Activated naive CD8-positive, alpha-beta T cell treated with anti-CD3 and anti-CD28 coated beads, Interleukin-2, amount 10 ng/mL, durations not matched to agents 7 days and 5 days (primary cell): ENCODE measurements around the gene LHFPL2. TPM values are rescaled to one million over a fixed set of nuclear protein-coding genes. Genes with fewer than 3 reads are reported as not detected.

Experiments used
- ATAC-seq: fragments of 150-1000 bp; cut with Tn5 transposase; one replicate; pipeline ENCODE4 v1.10.0; 2021; ENCODE audit warnings: low read depth, moderate library complexity
- POLR2A ChIA-PET: fragments of 350-600 bp; sonication (Branson Sonifier 250); formaldehyde crosslinking; loops from one replicate; lab custom pipeline; 2021; ENCODE audit warnings: antibody characterized with exemption; lab: Charles Lee
- DNase-seq: peaks from one replicate; pipeline ENCODE4 v3.0.0; 2021
- H3K27ac Mint-ChIP-seq: one replicate; pipeline ENCODE4 v1.8.0; 2022; ENCODE audit warnings: mild to moderate bottlenecking, mixed read lengths
- H3K27me3 Mint-ChIP-seq: one replicate; pipeline ENCODE4 v1.8.0; 2022; ENCODE audit warnings: mild to moderate bottlenecking, moderate library complexity, mixed read lengths
- H3K36me3 Mint-ChIP-seq: one replicate; pipeline ENCODE4 v1.8.0; 2021; ENCODE audit warnings: mild to moderate bottlenecking, mixed read lengths
- H3K4me1 Mint-ChIP-seq: one replicate; pipeline ENCODE4 v1.8.0; 2021; ENCODE audit warnings: mixed read lengths
- H3K4me3 Mint-ChIP-seq: one replicate; pipeline ENCODE4 v1.8.0; 2022; ENCODE audit warnings: mild to moderate bottlenecking, moderate library complexity, mixed read lengths
- H3K9me3 Mint-ChIP-seq: one replicate; pipeline ENCODE4 v1.8.0; 2021; ENCODE audit warnings: mixed read lengths
- total RNA-seq, 2 experiments: library from RNA; stranded (reverse); gene quantifications; one replicate each; pipeline ENCODE4 v1.2.3, GENCODE V29; 2021

LHFPL2 gene
- total RNA-seq, 2 experiments from 2014 or later: 2.4 to 2.8 TPM

- Mint-ChIP-seq H3K27me3 (peaks cover 10% of the 10 kb centered on the region), H3K4me3 (no peak overlapping the region), H3K27ac (no peak overlapping the region), H3K4me1 (peaks cover 12% of the 10 kb centered on the region), H3K36me3 (no peaks in the 10 kb centered on the region), H3K9me3 (no peaks in the 10 kb centered on the region)
- ATAC-seq (no peak), DNase-seq (no peak)
- POLR2A ChIA-PET: no interaction called here
These were observed 97.7 kb downstream of the LHFPL2 start for GRCh38 chr5:78550891-78551290.

GRCh38 chr5:78549043-78549442 is 99.5 kb downstream of the LHFPL2 start:
- no peak for ATAC-seq
- peaks cover 3% of the 10 kb centered on the region for H3K27me3 Mint-ChIP-seq
- no peak overlapping the region for H3K27ac Mint-ChIP-seq
- DNase-seq: no peak
- no peaks in the 10 kb centered on the region for H3K9me3 Mint-ChIP-seq
- no peak overlapping the region for H3K4me3 Mint-ChIP-seq
- no peaks in the 10 kb centered on the region for H3K36me3 Mint-ChIP-seq
- POLR2A ChIA-PET: interaction anchor here (0.6 kb wide), 1 partner anchor 41 kb away, joined by 4 read pairs; no protein-coding TSS in a partner anchor
- peaks cover 12% of the 10 kb centered on the region for H3K4me1 Mint-ChIP-seq

- no peak for ATAC-seq
- no peak overlapping the region for H3K27ac Mint-ChIP-seq
- H3K4me1 Mint-ChIP-seq: peaks cover 9% of the 10 kb centered on the region
- no peak overlapping the region for H3K4me3 Mint-ChIP-seq
- no peaks in the 10 kb centered on the region for H3K36me3 Mint-ChIP-seq
- DNase-seq: no peak
- no peaks in the 10 kb centered on the region for H3K9me3 Mint-ChIP-seq
- POLR2A ChIA-PET: interaction anchor here (0.6 kb wide), 1 partner anchor 40 kb away, joined by 4 read pairs; no protein-coding TSS in a partner anchor
- H3K27me3 Mint-ChIP-seq: peaks cover 2% of the 10 kb centered on the region
These were observed 100.6 kb downstream of the LHFPL2 start for GRCh38 chr5:78547731-78548615.

- H3K4me3 Mint-ChIP-seq: no peak overlapping the region
- POLR2A ChIA-PET: no interaction called here
These were observed 101.4 kb downstream of the LHFPL2 start for GRCh38 chr5:78547183-78547582.

GRCh38 chr5:78546276-78546996 is 102.1 kb downstream of the LHFPL2 start:
- POLR2A ChIA-PET: no interaction called here
- Mint-ChIP-seq H3K9me3 (no peaks in the 10 kb centered on the region), H3K4me1 (peaks cover 6% of the 10 kb centered on the region), H3K36me3 (no peaks in the 10 kb centered on the region), H3K4me3 (no peak overlapping the region), H3K27ac (no peak overlapping the region), H3K27me3 (peaks cover 4% of the 10 kb centered on the region)
- DNase-seq (no peak), ATAC-seq (no peak)

More at GRCh38 chr5:78547183-78547582, 101.4 kb downstream of the LHFPL2 start:
- Mint-ChIP-seq H3K36me3 (no peaks in the 10 kb centered on the region), H3K27ac (no peak overlapping the region), H3K4me1 (peaks cover 6% of the 10 kb centered on the region), H3K27me3 (peaks cover 4% of the 10 kb centered on the region), H3K9me3 (no peaks in the 10 kb centered on the region)
- no peak for DNase-seq
- no peak for ATAC-seq

GRCh38 chr5:78545406-78545805 is 103.2 kb downstream of the LHFPL2 start:
- H3K36me3 Mint-ChIP-seq: no peaks in the 10 kb centered on the region
- POLR2A ChIA-PET: no interaction called here
- ATAC-seq (no peak), DNase-seq (no peak)
- H3K9me3 Mint-ChIP-seq: no peaks in the 10 kb centered on the region
- H3K4me3 Mint-ChIP-seq: no peak overlapping the region
- H3K27me3 Mint-ChIP-seq: peaks cover 4% of the 10 kb centered on the region
- H3K4me1 Mint-ChIP-seq: peaks cover 6% of the 10 kb centered on the region
- H3K27ac Mint-ChIP-seq: no peak overlapping the region

GRCh38 chr5:78544561-78545201 is 103.9 kb downstream of the LHFPL2 start:
- no peak for ATAC-seq

GRCh38 chr5:78543916-78544315 is 104.7 kb downstream of the LHFPL2 start:
- Mint-ChIP-seq H3K36me3 (no peaks in the 10 kb centered on the region), H3K4me3 (no peak overlapping the region), H3K4me1 (peaks cover under 1% of the 10 kb centered on the region), H3K27me3 (peaks cover 4% of the 10 kb centered on the region), H3K27ac (no peak overlapping the region), H3K9me3 (no peaks in the 10 kb centered on the region)
- ATAC-seq (no peak), DNase-seq (no peak)
- POLR2A ChIA-PET: no interaction called here

More at GRCh38 chr5:78544561-78545201, 103.9 kb downstream of the LHFPL2 start:
- POLR2A ChIA-PET: no interaction called here
- Mint-ChIP-seq H3K36me3 (no peaks in the 10 kb centered on the region), H3K4me3 (no peak overlapping the region), H3K4me1 (peaks cover 6% of the 10 kb centered on the region), H3K27ac (no peak overlapping the region), H3K27me3 (peaks cover 4% of the 10 kb centered on the region), H3K9me3 (no peaks in the 10 kb centered on the region)
- no peak for DNase-seq

- Mint-ChIP-seq H3K4me1 (peaks cover 2% of the 10 kb centered on the region), H3K9me3 (no peaks in the 10 kb centered on the region), H3K36me3 (no peaks in the 10 kb centered on the region), H3K4me3 (no peak overlapping the region), H3K27me3 (peaks cover 4% of the 10 kb centered on the region), H3K27ac (no peak overlapping the region)
- ATAC-seq (no peak), DNase-seq (no peak)
- POLR2A ChIA-PET: no interaction called here
These were observed 105.3 kb downstream of the LHFPL2 start for GRCh38 chr5:78543292-78543691.

GRCh38 chr5:78542321-78542840 is 106.2 kb downstream of the LHFPL2 start:
- POLR2A ChIA-PET: no interaction called here
- ATAC-seq (no peak), DNase-seq (no peak)
- Mint-ChIP-seq H3K36me3 (no peaks in the 10 kb centered on the region), H3K9me3 (no peaks in the 10 kb centered on the region), H3K27ac (no peak overlapping the region), H3K4me3 (no peak overlapping the region), H3K4me1 (peaks cover 2% of the 10 kb centered on the region), H3K27me3 (peaks cover 4% of the 10 kb centered on the region)

- DNase-seq (no peak), ATAC-seq (no peak)
- H3K4me1 Mint-ChIP-seq: peaks cover 2% of the 10 kb centered on the region
- H3K4me3 Mint-ChIP-seq: no peak overlapping the region
- H3K9me3 Mint-ChIP-seq: no peaks in the 10 kb centered on the region
- H3K27ac Mint-ChIP-seq: no peak overlapping the region
- POLR2A ChIA-PET: no interaction called here
- H3K27me3 Mint-ChIP-seq: peaks cover 4% of the 10 kb centered on the region
- no peaks in the 10 kb centered on the region for H3K36me3 Mint-ChIP-seq
These were observed 107.4 kb downstream of the LHFPL2 start for GRCh38 chr5:78541086-78541654.

- ATAC-seq (no peak), DNase-seq (no peak)
- POLR2A ChIA-PET: no interaction called here
- Mint-ChIP-seq H3K27ac (no peak overlapping the region), H3K4me3 (no peak overlapping the region), H3K27me3 (peaks cover 4% of the 10 kb centered on the region), H3K9me3 (no peaks in the 10 kb centered on the region), H3K4me1 (peaks cover 2% of the 10 kb centered on the region), H3K36me3 (no peaks in the 10 kb centered on the region)
These were observed 108.1 kb downstream of the LHFPL2 start for GRCh38 chr5:78540335-78541085.
